Upper lobe of right lung (tissue), 1 donor: ENCODE results near the gene MTHFSD. TPM values are rescaled to one million over a fixed set of nuclear protein-coding genes. Genes with fewer than 3 reads are reported as not detected.
A peak's percentile ranks its signal among the peaks of the same experiment; 100 is the strongest.

Source experiments
- ATAC-seq: fragments of 200-7000 bp; cut with Tn5 transposase; one replicate; pipeline ENCODE4 v1.9.1; 2020; ENCODE audit warnings: mild to moderate bottlenecking, moderate library complexity
- DNase-seq: peaks from one replicate; pipeline ENCODE4 v3.0.0-alpha.2; 2020
- H3K27ac ChIP-seq: fragments of 200-600 bp; one replicate; pipeline ENCODE4 v1.8.0; 2022
- H3K27me3 ChIP-seq: fragments of 200-600 bp; one replicate; pipeline ENCODE4 v1.8.0; 2022; ENCODE audit warnings: mild to moderate bottlenecking
- H3K36me3 ChIP-seq: fragments of 200-600 bp; one replicate; pipeline ENCODE4 v1.8.0; 2022
- H3K4me1 ChIP-seq: fragments of 200-600 bp; one replicate; pipeline ENCODE4 v1.8.0; 2022
- H3K4me3 ChIP-seq: fragments of 200-600 bp; one replicate; pipeline ENCODE4 v1.8.0; 2022; ENCODE audit warnings: mild to moderate bottlenecking
- H3K9me3 ChIP-seq: fragments of 200-600 bp; one replicate; pipeline ENCODE4 v1.8.0; 2022
- CTCF ChIP-seq: fragments of 200-600 bp; IDR thresholded peaks from one replicate; pipeline ENCODE4 v1.8.0; 2022; ENCODE audit warnings: antibody characterized with exemption
- intact Hi-C: fragments of 100-400 bp; cut with DNase I; formaldehyde crosslinking; loops from one replicate; pipeline ENCODE4 v1.11.0; 2022
- total RNA-seq: library from RNA; stranded (reverse); fragmentation: NEBNext Ultra II Directional; extraction: Animal tissue kit (Norgen Biotek cat#: 25700); gene quantifications from one replicate; pipeline ENCODE4 v1.2.1, GENCODE V29; 2021
- donor health status: DM: no; HTN: yes; CAD: no; lungs with severe emphysema.

Gene MTHFSD
- total RNA-seq, 1 donor from 2014 or later = 18.7 TPM

DNA sequence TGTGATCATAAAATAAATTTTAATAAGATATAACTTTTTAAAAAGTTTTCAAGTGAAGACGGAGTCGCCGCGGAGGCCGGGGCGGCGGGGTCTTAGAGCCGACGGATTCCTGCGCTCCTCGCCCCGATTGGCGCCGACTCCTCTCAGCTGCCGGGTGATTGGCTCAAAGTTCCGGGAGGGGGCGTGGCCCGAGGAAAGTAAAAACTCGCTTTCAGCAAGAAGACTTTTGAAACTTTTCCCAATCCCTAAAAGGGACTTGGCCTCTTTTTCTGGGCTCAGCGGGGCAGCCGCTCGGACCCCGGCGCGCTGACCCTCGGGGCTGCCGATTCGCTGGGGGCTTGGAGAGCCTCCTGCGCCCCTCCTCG lies 11.5 kb upstream of the MTHFSD start, which contains the start of gene FOXC2:
Gene FOXC2, plus strand, starts transcription at position 229 of the 365 bp plus-strand sequence. CDS start 507 bp downstream, outside the sequence.
- DNase-seq (peak; percentile 80), ATAC-seq (peak; percentile 33)
- H3K4me3 ChIP-seq = peak within 1 kb of the TSS; percentile 26
- H3K9me3 ChIP-seq = no peaks in the 10 kb centered on the region
- intact Hi-C loops = loop anchor here (10.0 kb wide), 1 partner anchor 498 kb away; no protein-coding TSS in a partner anchor
- no peak for TF ChIP-seq CTCF
- peaks cover 70% of the 10 kb centered on the region for H3K27me3 ChIP-seq
- H3K4me1 ChIP-seq = peaks cover 7% of the 10 kb centered on the region
- H3K36me3 ChIP-seq = no peaks in the 10 kb centered on the region
- H3K27ac ChIP-seq = no peak within 1 kb of the TSS

DNA sequence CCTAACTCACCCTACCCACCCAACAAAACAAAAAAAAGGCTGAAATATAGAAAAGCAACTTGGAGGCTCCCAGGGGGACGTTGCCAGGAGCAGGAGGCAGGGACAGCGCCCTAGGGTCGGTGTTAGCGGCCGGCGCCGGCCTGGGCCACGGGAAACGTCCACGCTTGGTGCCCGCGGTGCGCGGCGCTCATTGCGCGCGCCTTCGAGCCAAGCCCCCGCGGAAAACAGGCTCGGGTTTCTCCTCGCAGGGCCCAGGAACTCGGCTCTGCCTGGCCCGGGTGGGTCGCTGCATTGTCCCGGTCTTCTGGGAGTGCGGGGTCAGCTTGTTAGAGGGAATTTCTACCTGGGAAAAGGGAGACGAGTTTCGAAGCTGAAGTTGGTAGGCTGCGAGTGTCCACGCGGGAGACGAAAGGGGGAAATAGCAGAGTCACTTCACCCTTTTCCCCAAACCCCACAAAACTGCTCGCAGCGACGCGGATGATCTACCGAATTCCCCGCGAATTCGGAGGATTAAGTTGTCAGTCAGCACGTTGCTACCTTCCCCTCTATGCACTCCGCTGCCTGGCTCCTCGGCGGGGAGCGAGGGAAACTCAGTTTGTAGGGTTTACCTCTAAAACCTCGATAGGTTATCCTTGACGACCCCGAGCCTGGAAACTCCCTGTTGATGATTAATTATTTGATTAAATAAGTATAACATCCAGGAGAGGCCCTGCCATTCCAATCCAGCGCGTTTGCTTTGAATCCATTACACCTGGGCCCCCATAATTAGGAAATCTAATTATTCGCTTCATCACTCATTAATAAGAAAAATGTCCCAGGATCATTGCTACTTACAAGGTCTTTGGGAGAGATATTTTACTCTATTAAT lies 10.8 kb upstream of the MTHFSD start:
- Histone ChIP-seq H3K27me3 (peaks cover 68% of the 10 kb centered on the region), H3K27ac (no peak overlapping the region), H3K4me3 (peak overlapping the region; percentile 26), H3K9me3 (no peaks in the 10 kb centered on the region), H3K4me1 (peaks cover 7% of the 10 kb centered on the region), H3K36me3 (no peaks in the 10 kb centered on the region)
- no peak for ATAC-seq
- intact Hi-C loops = loop anchor here (10.0 kb wide), 1 partner anchor 499 kb away; no protein-coding TSS in a partner anchor
- no peak for TF ChIP-seq CTCF
- no peak for DNase-seq

DNA sequence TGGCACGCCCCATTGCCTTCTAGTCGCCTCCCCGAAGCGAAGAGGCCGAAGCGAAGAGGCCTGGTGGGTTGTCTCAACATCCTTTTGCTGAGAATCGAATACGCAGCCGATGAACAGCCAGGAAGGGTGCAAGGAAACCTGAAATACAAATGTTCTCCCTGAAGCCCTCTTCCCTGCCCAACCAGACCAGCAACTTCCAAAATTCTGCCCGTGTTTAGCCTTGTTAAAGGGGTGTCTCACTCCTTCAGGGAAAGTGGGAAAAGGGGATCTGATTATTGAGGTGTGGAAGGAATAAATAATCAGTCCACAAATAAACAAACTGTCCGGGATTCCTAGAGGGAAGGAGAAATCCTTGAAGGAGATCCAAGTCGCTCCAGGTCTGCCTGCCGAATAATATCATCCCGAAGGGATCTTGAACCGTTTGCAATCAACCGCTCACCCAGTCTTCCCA lies 10.2 kb upstream of the MTHFSD start:
- no peak for TF ChIP-seq CTCF
- no peaks in the 10 kb centered on the region for H3K36me3 ChIP-seq
- no peak for ATAC-seq
- H3K27ac ChIP-seq = no peak overlapping the region
- H3K9me3 ChIP-seq = no peaks in the 10 kb centered on the region
- H3K4me3 ChIP-seq = no peak overlapping the region
- H3K27me3 ChIP-seq = peaks cover 61% of the 10 kb centered on the region
- peaks cover 7% of the 10 kb centered on the region for H3K4me1 ChIP-seq
- DNase-seq = no peak
- intact Hi-C loops = loop anchor here (10.0 kb wide), 1 partner anchor 500 kb away; no protein-coding TSS in a partner anchor

DNA sequence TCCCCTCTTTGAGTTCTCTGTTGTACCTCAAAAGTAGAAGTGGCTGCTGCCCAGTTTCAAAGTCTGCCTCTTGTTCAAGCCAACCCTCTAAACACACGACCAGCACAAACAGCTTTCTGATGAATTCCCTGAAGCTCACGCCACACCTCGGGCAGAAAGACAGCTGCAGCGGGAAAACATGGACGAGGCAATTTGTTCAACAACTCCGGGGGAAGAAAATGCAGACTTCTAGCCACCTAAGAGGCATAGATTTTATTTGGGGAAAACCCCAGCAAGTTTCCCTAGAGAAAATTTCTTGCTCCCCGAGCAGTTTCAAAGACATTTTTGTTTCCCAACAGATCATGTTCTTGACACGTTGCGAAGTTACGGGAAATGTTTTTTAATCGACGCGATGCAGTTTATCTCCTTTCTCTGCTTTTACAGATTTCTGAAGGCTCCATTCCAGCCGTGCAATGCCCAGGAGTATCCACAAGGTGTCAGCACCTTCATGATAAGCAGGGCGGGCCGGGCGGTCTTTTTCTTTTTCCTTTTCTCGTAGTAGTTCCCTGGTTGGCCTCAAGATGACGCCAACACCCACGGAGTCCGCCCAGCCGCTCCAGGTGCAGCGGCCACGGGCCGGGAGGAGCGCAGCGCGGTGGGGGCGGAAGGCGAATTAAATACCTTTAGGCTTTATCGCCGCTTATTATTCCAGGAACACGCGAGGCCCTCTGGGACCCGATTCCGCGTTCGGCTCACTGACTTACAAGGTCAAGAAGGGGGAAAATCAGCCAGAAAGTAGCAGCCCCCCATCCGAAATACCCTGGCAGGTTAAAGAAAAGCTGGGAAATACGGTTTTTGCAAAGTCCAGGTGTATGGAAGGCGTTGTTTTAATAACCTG lies 8.7 kb upstream of the MTHFSD start:
- H3K36me3 ChIP-seq = no peaks in the 10 kb centered on the region
- ATAC-seq (peak; percentile 98), DNase-seq (peak; percentile 89)
- peak; percentile 100 for TF ChIP-seq CTCF
- peaks cover 7% of the 10 kb centered on the region for H3K4me1 ChIP-seq
- no peaks in the 10 kb centered on the region for H3K9me3 ChIP-seq
- H3K27ac ChIP-seq = no peak overlapping the region
- H3K4me3 ChIP-seq = no peak overlapping the region
- peaks cover 50% of the 10 kb centered on the region for H3K27me3 ChIP-seq
- intact Hi-C loops = loop anchor here (5.0 to 10.0 kb wide), 2 partner anchors 501 to 714 kb away; no protein-coding TSS in a partner anchor

- Histone ChIP-seq H3K4me1 (peaks cover 7% of the 10 kb centered on the region), H3K27me3 (peaks cover 51% of the 10 kb centered on the region), H3K36me3 (no peaks in the 10 kb centered on the region), H3K27ac (no peak overlapping the region), H3K4me3 (no peak overlapping the region), H3K9me3 (no peaks in the 10 kb centered on the region)
- TF ChIP-seq CTCF = no peak
- intact Hi-C loops = loop anchor here (5.0 to 10.0 kb wide), 2 partner anchors 502 to 715 kb away; no protein-coding TSS in a partner anchor
- ATAC-seq (no peak), DNase-seq (no peak)
Observed at GRCh38 chr16:86562356-86562755, 7.3 kb upstream of the MTHFSD start.
